Suppressor macrophage (primary cell): ENCODE data around the gene INTS13.
"Not testable (repeated sequence)": the region's sequence is repeated elsewhere in the genome, so short reads cannot be mapped to it uniquely, and the experiment has no call there.

ENCODE experiments used
- DNase-seq, 4 experiments: peaks; one replicate each; pipeline ENCODE4 v3.0.0-alpha.2; 2020 to 2022

Gene INTS13

DNA sequence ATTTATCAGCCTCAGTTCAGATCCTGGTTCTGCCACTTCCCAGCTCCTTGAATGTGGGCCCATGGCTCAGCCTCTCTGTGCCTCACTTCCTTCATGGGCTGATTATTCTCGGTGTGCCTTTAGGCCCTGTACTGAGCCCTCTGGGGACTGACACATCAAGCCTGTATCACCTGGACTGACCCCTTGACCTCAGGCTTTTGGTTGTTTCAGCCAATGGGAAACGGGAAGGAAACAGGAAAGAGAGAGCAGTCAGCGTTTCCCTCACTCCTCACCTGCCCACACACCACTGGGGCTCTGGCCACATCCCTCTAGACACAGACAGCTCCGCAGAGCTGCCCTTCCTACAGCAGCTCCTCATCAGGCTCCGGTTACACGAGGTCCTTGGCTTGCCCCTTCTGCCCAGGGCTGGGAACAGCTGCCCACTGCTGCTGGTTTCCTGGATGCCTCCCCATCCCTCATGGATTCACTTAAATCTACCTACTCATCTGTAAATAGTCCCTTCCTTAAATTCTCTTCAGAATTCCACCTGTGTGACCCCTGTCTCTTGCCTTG lies 67.8 kb downstream of the INTS13 start:
- no peak for DNase-seq

GRCh38 chr12:26869104-26869494 lies 68.7 kb downstream of the INTS13 start:
- DNase-seq: no peak

DNA sequence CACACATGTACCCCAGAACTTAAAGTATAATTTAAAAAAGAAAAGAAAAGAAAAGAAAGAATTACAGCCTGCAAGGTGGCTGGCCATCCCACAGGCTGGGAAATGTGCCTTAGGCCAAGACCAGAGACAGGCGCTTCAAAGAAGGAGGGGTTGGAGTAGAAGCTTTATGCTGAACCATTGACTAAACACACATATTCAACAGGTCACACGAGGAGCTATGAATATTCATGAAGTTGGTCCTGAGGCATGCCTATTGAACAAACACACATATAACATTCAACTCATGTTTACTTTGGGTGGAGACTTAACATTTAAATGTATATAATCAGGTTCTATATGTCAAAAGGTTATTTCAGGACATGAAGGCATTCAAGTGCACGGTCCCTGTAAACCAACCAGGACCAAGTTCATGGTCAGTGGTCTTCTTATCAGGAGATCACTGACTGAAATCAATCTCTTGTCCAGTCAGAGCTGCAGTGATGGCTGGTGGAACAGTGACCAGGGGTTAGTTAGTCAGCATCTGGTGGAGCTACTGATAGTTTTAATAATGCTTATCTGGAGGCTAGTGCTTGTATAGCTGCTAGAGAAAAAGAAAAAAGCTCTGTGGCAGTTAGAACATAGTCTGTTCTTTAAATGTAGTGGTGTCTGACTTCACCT lies 69.2 kb downstream of the INTS13 start:
- no peak for DNase-seq

DNA sequence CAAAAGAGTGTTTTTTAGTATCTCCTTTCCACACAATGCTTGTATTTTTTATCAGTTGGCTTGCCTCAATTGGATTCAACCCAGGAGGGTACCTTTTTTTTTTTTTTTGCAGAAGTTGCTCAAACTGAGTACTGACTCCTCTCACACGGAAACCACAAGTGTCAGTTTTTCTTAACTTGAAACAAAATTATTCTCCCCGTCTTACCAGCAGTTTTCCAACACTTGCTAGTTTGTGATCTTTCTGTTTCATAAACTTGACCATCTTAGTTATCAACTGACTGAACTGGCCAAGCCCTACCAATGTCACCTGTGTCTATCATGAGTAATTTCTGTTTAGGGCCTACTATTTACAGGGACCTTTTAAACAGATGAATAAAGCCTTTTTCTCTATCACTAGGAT lies 70.7 kb downstream of the INTS13 start:
- DNase-seq: peak in 2 of 4 experiments; percentile 41 to 47

DNA sequence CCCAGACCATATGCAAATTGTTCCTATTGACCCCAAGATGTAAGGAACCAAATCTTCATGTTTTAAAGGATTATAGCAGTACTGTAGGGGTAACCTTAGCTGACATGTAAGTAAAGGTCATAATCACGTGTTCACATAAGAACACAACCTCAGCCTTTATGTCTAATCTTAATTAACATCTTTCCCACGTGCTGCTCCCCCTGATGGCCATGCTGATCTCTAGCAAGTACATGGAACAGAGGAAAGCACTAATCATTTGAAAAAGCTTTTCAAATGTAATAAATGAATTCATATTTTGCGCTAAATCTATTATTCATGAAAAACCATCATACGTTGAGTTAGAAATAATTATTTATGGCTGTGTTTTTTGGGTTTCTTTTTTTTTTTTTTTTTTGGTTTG lies 74.3 kb downstream of the INTS13 start:
- DNase-seq: peak in 2 of 4 experiments; percentile 24 to 32

- DNase-seq: not testable (repeated sequence)
Measured at GRCh38 chr12:26862787-26863186, 75.0 kb downstream of the INTS13 start.

DNA sequence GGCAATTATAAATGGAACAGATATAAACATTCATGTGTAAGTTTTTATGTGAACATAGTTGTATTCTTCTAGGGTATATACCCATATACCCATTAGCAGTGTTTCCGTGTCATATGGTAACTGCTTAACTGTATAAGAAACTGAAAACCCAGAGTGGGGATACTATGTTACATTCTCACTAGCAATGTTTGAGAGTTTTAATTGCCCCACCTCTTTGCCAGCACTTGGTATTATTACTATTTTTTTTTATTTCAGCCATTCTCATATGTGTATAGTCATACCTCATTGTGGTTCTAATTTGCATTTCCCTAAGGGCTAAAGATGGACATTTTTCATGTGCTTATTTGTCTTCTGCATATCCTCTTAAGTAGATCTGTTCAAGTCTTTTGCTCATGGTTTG lies 76.1 kb downstream of the INTS13 start:
- no peak for DNase-seq

DNA sequence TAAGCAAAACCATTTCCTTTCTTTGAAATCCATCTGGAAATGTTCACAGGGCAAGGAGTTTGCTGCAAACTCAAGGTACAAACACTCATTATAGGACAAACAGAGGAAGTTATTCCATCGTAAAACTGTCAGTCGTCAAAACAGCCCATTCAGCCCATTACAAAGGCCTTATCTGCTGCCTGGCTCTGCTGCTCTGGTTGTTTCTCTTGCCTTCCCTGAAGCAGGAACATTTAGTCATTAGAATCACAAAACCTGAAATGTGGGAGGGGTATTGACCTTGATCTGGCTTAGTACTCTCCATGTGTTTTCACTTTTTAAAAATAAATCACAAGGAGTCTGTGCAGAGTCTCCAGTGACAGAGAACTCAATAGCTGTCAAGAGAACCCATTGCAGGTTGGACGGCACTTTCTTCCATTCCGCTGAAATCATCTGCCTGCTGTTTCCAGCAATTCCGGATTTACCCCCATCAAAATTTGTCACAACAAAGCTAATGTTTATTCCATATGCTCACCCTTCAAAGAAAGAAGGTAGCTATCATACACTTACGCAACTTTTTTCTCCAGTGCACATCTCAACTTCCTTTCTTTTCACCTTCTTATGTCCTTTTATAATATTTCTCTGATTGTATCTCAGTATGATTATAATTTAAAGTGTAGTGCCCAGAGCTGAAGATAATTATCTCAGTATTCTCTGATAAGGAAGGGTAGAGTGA lies 80.2 kb downstream of the INTS13 start:
- no peak for DNase-seq

GRCh38 chr12:26855337-26855736 lies 82.4 kb downstream of the INTS13 start:
- no peak for DNase-seq
